GM19099 (cell line): ENCODE data around the gene ZNF746.

Experiments
- POLR2A ChIP-seq: IDR thresholded peaks from 3 replicates; pipeline ENCODE4 v1.6.1; 2011; ENCODE audit warnings: low read depth; ENCODE audit not compliant: insufficient read length; ENCODE audit errors: extremely low read depth

Gene ZNF746

GRCh38 chr7:149471289-149471953 lies 26.2 kb downstream of the ZNF746 start:
- no peak for TF ChIP-seq POLR2A

- TF ChIP-seq POLR2A: no peak
Measured at GRCh38 chr7:149469806-149470205, 27.8 kb downstream of the ZNF746 start.

GRCh38 chr7:149468208-149468607 lies 29.4 kb downstream of the ZNF746 start:
- TF ChIP-seq POLR2A: no peak

GRCh38 chr7:149467321-149467859 lies 30.2 kb downstream of the ZNF746 start:
- no peak for TF ChIP-seq POLR2A

GRCh38 chr7:149466364-149466763 lies 31.2 kb downstream of the ZNF746 start:
- no peak for TF ChIP-seq POLR2A

- no peak for TF ChIP-seq POLR2A
Measured at GRCh38 chr7:149463500-149464161, 34.0 kb downstream of the ZNF746 start.

- no peak for TF ChIP-seq POLR2A
Measured at GRCh38 chr7:149462101-149462520, 35.5 kb downstream of the ZNF746 start.

GRCh38 chr7:149460493-149461277 lies 36.9 kb downstream of the ZNF746 start, which contains the start of gene ZNF777:
Gene ZNF777 (minus strand): TSS chr7:149461062. CDS start chr7:149456022, 5,040 bp downstream.
- peak; percentile 77 for TF ChIP-seq POLR2A

- TF ChIP-seq POLR2A: peak; percentile 26
Measured at GRCh38 chr7:149459540-149460452, 37.8 kb downstream of the ZNF746 start.

- TF ChIP-seq POLR2A: no peak
Measured at GRCh38 chr7:149459201-149459539, 38.4 kb downstream of the ZNF746 start.

GRCh38 chr7:149458235-149458634 lies 39.4 kb downstream of the ZNF746 start:
- TF ChIP-seq POLR2A: no peak

GRCh38 chr7:149457766-149458165 lies 39.8 kb downstream of the ZNF746 start:
- TF ChIP-seq POLR2A: no peak

- no peak for TF ChIP-seq POLR2A
Measured at GRCh38 chr7:149456506-149457421, 40.8 kb downstream of the ZNF746 start.
